C4-2B (cell line): ENCODE results near the gene PDE4B.

Experiments used
- ZFX ChIP-seq: fragments of 450-650 bp; IDR thresholded peaks from 2 replicates; pipeline ENCODE4 v1.6.1; 2017
- TF ChIP-seq, protein P1 (sequence below): fragments of 450-650 bp; conservative IDR thresholded peaks from 2 replicates; pipeline ENCODE4 v1.5.1; 2017; ENCODE audit warnings: mild to moderate bottlenecking

DNA sequence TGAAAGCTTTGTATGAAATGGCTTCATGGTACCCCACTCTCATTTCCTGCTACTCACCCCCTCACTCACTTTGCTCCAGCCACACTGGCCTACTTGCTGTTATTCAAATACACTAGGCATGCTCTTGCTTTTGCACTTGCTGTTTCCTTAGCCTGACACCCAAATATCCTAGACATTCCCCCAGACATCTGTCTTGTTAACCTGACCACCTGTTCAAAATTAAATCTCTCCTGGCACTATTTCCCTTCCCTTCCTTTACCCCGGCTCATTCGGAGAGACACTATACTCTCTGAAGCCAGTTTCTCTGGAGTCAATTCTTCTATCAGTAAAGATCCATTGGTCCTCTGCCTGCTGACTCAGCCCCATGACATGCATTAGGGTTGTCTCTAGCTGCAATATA lies 435.3 kb downstream of the PDE4B start:
- TF ChIP-seq, protein P1, sequence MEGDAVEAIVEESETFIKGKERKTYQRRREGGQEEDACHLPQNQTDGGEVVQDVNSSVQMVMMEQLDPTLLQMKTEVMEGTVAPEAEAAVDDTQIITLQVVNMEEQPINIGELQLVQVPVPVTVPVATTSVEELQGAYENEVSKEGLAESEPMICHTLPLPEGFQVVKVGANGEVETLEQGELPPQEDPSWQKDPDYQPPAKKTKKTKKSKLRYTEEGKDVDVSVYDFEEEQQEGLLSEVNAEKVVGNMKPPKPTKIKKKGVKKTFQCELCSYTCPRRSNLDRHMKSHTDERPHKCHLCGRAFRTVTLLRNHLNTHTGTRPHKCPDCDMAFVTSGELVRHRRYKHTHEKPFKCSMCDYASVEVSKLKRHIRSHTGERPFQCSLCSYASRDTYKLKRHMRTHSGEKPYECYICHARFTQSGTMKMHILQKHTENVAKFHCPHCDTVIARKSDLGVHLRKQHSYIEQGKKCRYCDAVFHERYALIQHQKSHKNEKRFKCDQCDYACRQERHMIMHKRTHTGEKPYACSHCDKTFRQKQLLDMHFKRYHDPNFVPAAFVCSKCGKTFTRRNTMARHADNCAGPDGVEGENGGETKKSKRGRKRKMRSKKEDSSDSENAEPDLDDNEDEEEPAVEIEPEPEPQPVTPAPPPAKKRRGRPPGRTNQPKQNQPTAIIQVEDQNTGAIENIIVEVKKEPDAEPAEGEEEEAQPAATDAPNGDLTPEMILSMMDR, result no peak
- TF ChIP-seq ZFX, result no peak
